Measurements from ENCODE around the gene LIN54. TPM values are rescaled to one million over a fixed set of nuclear protein-coding genes. Genes with fewer than 3 reads are reported as not detected.

LIN54 gene
- total and polyA plus RNA-seq, 9 of the 15 experiments (the other 6 are each of a cell fraction or from before 2014, with no cell fraction given) = 2.2 to 22.5 (median 15.8) TPM

- TF ChIP-seq, protein P1, sequence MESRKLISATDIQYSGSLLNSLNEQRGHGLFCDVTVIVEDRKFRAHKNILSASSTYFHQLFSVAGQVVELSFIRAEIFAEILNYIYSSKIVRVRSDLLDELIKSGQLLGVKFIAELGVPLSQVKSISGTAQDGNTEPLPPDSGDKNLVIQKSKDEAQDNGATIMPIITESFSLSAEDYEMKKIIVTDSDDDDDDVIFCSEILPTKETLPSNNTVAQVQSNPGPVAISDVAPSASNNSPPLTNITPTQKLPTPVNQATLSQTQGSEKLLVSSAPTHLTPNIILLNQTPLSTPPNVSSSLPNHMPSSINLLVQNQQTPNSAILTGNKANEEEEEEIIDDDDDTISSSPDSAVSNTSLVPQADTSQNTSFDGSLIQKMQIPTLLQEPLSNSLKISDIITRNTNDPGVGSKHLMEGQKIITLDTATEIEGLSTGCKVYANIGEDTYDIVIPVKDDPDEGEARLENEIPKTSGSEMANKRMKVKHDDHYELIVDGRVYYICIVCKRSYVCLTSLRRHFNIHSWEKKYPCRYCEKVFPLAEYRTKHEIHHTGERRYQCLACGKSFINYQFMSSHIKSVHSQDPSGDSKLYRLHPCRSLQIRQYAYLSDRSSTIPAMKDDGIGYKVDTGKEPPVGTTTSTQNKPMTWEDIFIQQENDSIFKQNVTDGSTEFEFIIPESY (CRISPR knock-in tag; IDR thresholded peaks at IDR 0.05) = no peak
These were observed 121.3 kb downstream of the LIN54 start (continued) for GRCh38 chr4:82889287-82889686.

DNA sequence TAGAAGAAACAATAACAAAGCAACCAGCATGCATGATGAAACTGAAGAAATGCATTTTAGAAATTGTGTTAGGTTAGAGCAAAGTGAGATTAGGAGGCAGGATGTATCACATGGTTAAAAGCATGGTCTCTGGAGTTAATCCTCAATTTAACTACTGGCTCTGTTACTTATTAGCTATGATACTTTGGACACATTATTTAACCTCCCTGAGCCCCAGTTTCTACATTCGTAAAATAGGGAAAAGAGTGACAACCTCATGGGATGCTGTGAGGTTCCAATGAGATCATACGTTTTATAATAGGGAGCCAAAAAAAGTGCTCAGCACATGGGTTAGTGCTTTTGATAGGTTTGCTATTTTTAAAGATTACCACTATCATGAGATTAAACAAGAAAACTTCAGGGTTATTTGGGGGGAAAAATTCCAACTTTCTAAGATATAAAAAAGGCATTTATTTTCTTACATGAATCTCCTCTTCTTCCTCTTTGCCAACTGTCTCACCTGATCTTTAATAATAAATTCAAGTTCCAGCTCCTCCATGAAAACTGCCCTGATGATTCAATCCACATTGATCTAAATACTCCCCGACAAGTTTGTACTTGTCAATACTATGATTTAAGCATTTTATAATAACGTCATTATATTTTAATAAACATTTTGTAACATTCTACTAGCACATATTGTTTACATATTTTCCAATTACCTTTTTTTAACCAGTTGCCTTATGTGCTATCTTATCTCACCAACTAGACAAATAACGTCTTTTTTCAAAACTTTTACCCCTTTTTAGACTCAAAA, 124.3 kb downstream of the LIN54 start:
- Histone ChIP-seq H3K27ac (ENCODE audit: extremely low read depth, low read depth, low read length) (peak overlapping the region; percentile 47; the same call in 2 of the 3 replicates), H3K79me2 (ENCODE audit: control insufficient read depth, insufficient read depth, low read length) (peaks cover 99% of the 10 kb centered on the region), H3K9me3 (replicated peaks; ENCODE audit: control insufficient read depth, insufficient read depth, low read depth, low read length) (no peaks in the 10 kb centered on the region), H3K9me1 (ENCODE audit: control insufficient read depth, insufficient read depth, low read length) (no peaks in the 10 kb centered on the region), H3K4me2 (ENCODE audit: insufficient read depth, low read length) (0 out of 2 replicates have a peak overlapping the region, but pooled peaks have one; percentile 38), H4K20me1 (replicated peaks; ENCODE audit: control insufficient read depth, insufficient read depth, low read length) (0 out of 2 replicates have a peak, but pooled peaks cover 10% of the 10 kb centered on the region), H3K4me3 (no peak overlapping the region), H3K36me3 (ENCODE audit: control insufficient read depth, insufficient read depth, low read length) (peaks cover 39% of the 10 kb centered on the region), H3K9ac (ENCODE audit: insufficient read depth in 1 of 2, low read depth in 2 of 2, low read length in 2 of 2) (peak overlapping the region in 1 of 2 experiments; percentile 53; a peak in 2 of 4 replicates), H2AFZ (ENCODE audit: low read depth, low read length) (no peak overlapping the region), H3K4me1 (replicated peaks in 1 of 2; ENCODE audit: control insufficient read depth in 2 of 2, insufficient read depth in 2 of 2, low read length in 2 of 2) (peaks cover 5 to 16% of the 10 kb centered on the region in 2 experiments; a peak in 4 of 5 replicates), H3K27me3 (ENCODE audit: control insufficient read depth in 2 of 2, insufficient read depth in 2 of 2, low read length in 2 of 2) (no peaks in the 10 kb centered on the region)
- CTCF ChIA-PET (ENCODE audit: low intra/inter-chr PET ratio) = no interaction called here
- ATAC-seq (no peak), DNase-seq (ENCODE audit: extremely low read depth in 1 of 4, low spot score in 3 of 4) (no peak), FAIRE-seq (no peak)
- no TSS peak for BruUV-seq (replicated peaks)
- POLR2A ChIA-PET = interaction anchor here (0.7 to 4.0 kb wide), 5 partner anchors 9 to 150 kb away, joined by 3 to 20 read pairs (median 4); partner anchors contain the start of gene THAP9
- intact Hi-C loops (cut with micrococcal nuclease) (no loop called here), in situ Hi-C loops (cut with MboI) (no loop called here)
- no peak for TF ChIP-seq RBFOX2 (IDR thresholded peaks at IDR 0.05; ENCODE audit: low read depth, low read length)
- TF ChIP-seq CBFA2T2 (conservative IDR thresholded peaks at IDR 0.05) = no peak
- WGBS (ENCODE audit: insufficient coverage, low coverage, missing lambda C conversion rate) = 20% methylated on average over 5 of the region's 5 CpGs
